GM21367 (cell line): ENCODE data around the gene COMTD1.

ENCODE experiments used
- ATAC-seq: cut with Tn5 transposase; IDR thresholded peaks from one replicate; pipeline ENCODE4 v1.9.1; 2021; ENCODE audit not compliant: unreplicated experiment

COMTD1 gene

GRCh38 chr10:75245354-75246250 lies 9.8 kb upstream of the COMTD1 start:
- no peak for ATAC-seq

GRCh38 chr10:75244487-75245353 lies 9.0 kb upstream of the COMTD1 start:
- ATAC-seq = no peak

- ATAC-seq = no peak
These were observed 7.7 kb upstream of the COMTD1 start for GRCh38 chr10:75243426-75243825.

- ATAC-seq = no peak
These were observed 4.7 kb upstream of the COMTD1 start for GRCh38 chr10:75240329-75241076.

- ATAC-seq = no peak
These were observed 3.5 kb upstream of the COMTD1 start for GRCh38 chr10:75239096-75239790.

- ATAC-seq = no peak
These were observed 2.7 kb upstream of the COMTD1 start for GRCh38 chr10:75238182-75239095.

- no peak for ATAC-seq
These were observed 545 bp upstream of the COMTD1 start for GRCh38 chr10:75236178-75236825.

- ATAC-seq = peak; percentile 8
These were observed 928 bp downstream of the COMTD1 start for GRCh38 chr10:75234683-75235374.

- ATAC-seq = peak; percentile 46
These were observed 1.6 kb downstream of the COMTD1 start for GRCh38 chr10:75234017-75234682.

- ATAC-seq = no peak
These were observed 2.2 kb downstream of the COMTD1 start for GRCh38 chr10:75233444-75234016.

- ATAC-seq = no peak
These were observed 3.8 kb downstream of the COMTD1 start for GRCh38 chr10:75231672-75232581.

GRCh38 chr10:75230600-75231038 lies 5.1 kb downstream of the COMTD1 start:
- peak; percentile 26 for ATAC-seq

GRCh38 chr10:75229971-75230370 lies 5.8 kb downstream of the COMTD1 start:
- ATAC-seq = no peak

GRCh38 chr10:75228834-75229233 lies 6.9 kb downstream of the COMTD1 start:
- ATAC-seq = no peak

- no peak for ATAC-seq
These were observed 7.5 kb downstream of the COMTD1 start for GRCh38 chr10:75228278-75228677.

GRCh38 chr10:75226656-75227055 lies 9.1 kb downstream of the COMTD1 start:
- no peak for ATAC-seq
